T-helper 1 cell treated with Interleukin-12 subunit alpha and Interleukin-12 subunit beta and Interleukin-4 antibody, amounts not matched to agents 30 ng/mL and 1 ng/mL, for 36 hours (primary cell): ENCODE data around the gene COX6A1. TPM values are rescaled to one million over a fixed set of nuclear protein-coding genes. Genes with fewer than 3 reads are reported as not detected.
"Not testable (repeated sequence)": the region's sequence is repeated elsewhere in the genome, so short reads cannot be mapped to it uniquely, and the experiment has no call there.

Experiments
- intact Hi-C: fragments of 100-400 bp; cut with micrococcal nuclease; formaldehyde crosslinking; loops from one replicate; pipeline ENCODE4 v1.15.1; 2024
- total RNA-seq: library from RNA; stranded (reverse); gene quantifications from 2 replicates; pipeline ENCODE4 v1.2.3, GENCODE V29; 2022

The COX6A1 gene
- total RNA-seq, 1 donor from 2014 or later, result 280 TPM

DNA sequence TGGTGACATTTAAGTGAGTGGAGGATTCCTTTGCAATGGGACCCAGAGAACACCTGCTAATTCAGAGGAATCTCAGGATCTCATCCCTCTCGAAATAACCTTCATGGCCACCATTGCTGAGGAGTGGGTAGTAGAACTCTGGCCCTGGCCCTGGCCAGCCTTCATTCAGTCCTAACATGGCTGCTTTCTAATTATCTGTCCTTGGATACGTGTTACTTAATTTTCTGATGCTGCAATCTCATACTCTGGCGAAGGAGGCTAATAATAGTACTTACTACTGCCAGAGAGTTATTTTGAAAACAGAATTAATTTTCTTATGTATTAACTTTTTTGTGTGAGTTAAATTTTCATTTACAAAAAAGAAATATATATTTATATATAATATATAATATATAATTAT lies 12.1 kb upstream of the COX6A1 start:
- intact Hi-C loops, result no loop called here

DNA sequence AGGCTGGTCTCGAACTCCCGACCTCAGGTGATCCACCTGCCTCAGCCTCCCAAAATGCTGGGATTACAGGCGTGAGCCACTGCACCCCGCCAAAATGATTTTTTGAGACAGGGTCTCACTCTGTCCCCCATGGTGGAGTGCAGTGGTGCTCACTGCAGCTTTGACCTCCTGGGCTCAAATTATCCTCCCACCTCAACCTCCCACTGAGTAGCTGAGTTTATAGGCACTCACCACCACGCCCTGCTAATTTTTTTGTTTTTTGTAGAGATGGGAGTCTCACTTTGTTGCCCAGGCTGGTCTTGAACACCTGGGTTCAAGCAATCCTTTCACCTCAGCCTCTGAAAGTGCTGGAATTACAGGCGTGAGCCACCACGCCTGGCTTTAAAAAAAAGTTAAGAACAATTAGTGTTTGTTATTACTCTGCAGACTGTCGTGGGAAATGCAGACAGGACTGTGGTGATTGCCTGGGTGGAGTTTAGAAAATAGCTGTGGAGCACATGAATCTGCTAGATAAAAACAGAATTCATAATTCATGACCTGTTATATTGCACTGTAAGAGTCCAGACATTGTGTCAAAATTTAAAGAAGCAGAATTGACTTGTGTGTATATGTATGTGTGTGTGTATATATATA lies 9.2 kb upstream of the COX6A1 start:
- intact Hi-C loops, result no loop called here

DNA sequence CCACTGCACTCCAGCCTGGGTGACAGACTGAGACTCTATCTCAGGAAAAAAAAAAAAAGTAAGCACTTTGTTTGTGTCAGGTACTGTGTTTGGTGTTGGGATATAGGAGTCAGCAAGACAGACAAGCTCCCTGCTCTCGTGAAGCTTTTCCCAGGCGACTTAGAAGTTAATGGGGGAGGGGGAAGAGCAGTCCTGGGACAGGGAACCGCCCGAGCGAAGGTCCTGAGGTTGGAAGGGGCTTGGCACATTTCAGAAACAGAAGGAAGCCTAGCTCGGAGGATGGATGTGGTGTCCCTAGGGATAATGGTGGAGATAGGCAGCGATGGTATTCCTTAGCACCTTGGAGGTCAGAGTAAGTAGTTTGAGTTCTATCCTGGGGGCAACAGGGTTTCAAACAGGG lies 8.5 kb upstream of the COX6A1 start:
- intact Hi-C loops, result no loop called here

DNA sequence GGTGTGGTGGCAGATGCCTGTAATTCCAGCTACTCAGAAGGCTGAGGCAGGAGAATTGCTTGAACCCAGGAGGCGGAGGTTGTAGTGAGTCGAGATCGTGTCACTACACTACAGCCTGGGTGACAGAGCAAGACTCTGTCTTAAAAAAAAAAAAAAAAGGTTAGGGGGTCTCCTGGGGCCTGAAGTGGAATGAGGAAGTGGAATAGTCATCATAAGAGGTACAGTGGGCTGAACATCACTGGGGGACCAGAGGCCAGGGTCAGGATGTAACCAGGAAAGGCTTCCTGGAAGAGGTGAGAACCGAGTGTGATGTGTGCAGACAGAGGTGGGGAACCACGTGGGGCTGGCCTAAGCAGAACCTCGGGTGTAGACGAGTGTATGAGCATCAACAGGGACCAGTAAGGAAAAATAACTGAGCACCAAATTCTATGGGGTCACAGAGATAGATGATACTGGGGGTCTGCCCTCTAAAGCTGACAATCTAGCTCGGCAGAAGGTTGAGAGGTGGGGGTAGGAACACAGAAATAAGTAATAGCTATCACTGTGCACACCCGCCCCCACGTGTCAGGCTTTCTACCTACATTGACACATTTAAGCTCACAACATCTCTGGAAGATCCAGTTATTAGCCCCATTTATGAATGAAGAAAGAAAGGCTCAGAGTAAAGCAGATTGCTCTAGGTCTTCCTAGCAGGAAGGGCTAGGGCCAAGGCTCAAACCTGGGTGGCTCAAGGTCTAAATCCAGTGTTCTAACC lies 5.0 kb upstream of the COX6A1 start:
- intact Hi-C loops, result loop anchor here (10.0 kb wide), 1 partner anchor 582 kb away; the partner anchor contains the start of gene C12orf43

DNA sequence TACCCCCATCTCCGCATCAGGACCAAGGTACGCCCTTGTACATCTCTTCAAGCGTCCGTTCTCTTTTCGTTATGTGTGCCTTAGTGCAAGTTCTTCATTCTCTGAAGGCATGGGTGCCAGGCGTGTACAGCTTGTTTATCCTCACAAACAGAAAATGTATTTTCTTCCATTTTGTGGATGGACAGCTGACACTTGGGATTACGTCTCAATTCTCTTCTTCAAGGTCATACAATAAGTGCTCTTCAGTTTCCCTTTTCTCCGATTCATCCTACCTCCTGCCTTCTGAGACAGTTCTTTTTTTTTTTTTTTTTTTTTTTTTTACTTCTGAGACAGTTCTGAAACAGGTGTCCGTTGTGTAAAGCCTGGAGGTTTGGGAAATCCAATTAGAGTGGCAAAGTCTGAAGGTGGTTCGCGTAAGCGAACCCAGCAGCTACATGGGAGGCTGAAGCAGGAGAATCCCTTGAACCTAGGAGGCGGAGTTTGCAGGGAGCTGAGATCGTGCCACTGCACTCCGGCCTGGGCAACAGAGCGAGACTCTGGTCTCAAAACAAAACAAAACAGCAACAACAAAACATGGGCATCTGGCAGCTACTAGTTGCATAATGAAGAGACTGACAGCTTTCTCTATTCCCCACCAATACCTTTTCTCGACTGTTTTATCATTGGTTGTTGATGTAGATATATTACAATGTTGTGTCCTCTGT lies 734 bp downstream of the COX6A1 start:
- intact Hi-C loops, result loop anchor here (1.0 to 10.0 kb wide), 16 partner anchors 8 to 576 kb away; partner anchors contain the start of genes C12orf43, COQ5, DYNLL1 and GATC

DNA sequence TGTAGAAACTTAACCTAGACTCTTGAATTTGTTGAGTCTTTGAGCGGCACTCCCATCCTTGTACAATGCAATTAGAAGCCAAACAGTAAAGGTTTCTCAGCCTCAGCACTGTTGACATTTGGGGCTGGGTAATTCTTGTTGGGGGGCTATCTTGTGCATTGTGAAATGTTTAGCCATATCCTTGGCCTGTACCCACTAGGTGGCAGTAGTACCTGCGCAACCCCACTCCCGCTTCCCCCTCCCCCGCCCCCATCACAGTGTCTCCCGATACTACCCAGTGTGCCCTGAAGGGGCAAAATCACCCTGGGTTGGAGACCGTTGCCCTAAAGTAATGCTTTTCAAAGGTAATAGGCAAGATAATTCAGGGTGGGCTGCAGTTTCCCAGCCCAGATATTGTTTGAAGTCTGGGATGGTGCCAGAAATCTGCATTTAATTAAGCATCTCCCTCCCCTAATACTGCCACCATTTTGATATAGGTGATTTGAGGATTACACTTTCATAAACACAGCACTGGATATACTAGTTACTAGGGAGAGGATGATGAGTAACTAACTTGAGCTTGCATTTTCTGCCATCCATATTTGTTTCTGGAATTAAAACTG lies 1.8 kb downstream of the COX6A1 start:
- intact Hi-C loops, result loop anchor here (1.0 to 10.0 kb wide), 10 partner anchors 15 to 1445 kb away; partner anchors contain the start of genes C12orf43, MLEC, PSMD9 and RAB35

DNA sequence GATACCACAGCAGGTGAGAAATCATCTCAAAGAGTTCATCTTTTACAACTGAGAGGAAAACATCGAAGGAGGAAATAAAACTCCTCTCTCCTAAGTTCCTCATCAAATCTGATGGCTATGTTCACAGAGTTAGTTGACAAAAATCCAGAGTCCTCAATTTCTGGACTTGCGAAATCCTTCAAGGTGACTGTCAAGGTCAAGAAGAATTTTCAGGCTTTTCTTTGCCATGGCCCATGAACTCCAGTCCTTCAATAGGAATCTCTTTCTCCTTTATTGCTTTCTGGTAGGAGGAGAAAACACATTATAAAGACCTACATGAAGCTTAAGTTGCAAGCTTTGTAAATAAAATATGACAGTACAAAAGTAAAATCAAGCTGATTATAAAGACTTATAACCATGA lies 6.8 kb downstream of the COX6A1 start:
- intact Hi-C loops, result loop anchor here (10.0 kb wide), 1 partner anchor 1440 kb away; the partner anchor contains the start of gene PSMD9

DNA sequence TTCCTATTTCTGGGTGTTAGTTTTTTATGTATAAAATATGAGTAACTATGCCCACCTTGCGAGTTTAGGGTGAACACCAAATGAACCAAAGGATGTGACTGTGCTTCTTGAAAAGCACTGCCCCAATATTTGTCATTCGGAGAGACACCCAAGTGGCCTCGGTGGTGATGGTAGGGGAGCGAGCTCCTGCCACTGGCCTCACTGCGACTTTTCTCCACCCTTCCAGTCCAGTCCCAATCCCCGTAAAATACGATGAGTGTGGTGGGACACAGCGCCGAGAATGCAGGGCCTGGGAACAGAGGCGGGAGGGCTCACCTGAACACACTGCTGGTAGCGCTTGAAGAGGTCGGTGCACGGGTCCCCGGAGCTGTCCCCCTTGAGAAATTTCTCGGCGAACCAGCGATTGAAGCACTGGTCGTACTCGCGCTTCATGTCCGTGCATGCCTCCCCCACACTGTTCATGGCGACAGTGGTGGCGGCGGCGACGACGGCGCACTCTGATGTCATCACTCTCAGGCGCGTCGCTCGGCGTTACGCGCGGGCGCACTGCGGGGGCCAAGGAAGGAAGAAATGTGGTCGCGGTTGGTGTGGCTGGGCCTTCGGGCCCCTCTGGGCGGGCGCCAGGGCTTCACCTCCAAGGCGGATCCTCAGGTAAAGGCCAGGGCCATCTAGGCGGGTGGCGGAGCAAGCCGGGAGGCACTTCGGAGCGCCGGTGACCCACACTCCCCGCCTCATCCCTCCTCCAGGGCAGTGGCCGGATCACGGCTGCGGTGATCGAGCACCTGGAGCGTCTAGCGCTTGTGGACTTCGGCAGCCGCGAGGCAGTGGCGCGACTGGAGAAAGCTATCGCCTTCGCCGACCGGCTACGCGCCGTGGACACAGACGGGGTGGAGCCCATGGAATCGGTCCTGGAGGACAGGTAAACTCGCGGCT lies 8.3 kb downstream of the COX6A1 start, which contains the start of the genes GATC and TRIAP1:
Gene GATC (plus strand): TSS at position 534 of the 933 bp plus-strand sequence. CDS start 37 bp downstream, at position 571.
Gene TRIAP1 (minus strand): TSS at position 474 of the 933 bp plus-strand sequence. CDS start 12 bp downstream, at position 462.
- intact Hi-C loops, result loop anchor here (1.0 to 10.0 kb wide), 5 partner anchors 8 to 1439 kb away; partner anchors contain the start of genes COX6A1, DYNLL1, PSMD9 and SRSF9

DNA sequence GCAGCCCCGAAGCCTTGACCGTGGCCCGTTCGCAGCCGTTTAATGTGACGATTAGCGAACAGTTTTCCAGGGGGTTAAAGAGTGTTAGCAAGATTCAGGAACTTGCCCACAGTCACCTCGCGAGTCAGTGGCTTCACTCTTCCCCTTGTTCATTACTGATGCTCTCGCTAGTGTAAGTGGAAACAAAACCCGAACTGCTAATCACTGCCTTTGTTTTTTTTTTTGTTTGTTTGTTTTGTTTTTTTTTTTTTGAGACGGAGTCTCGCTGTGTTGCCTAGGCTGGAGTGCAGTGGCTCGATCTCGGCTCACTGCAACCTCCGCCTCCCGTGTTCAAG lies 8.9 kb downstream of the COX6A1 start:
- intact Hi-C loops, result loop anchor here (1.0 to 10.0 kb wide), 5 partner anchors 9 to 1438 kb away; partner anchors contain the start of genes COX6A1, DYNLL1, PSMD9 and SRSF9

DNA sequence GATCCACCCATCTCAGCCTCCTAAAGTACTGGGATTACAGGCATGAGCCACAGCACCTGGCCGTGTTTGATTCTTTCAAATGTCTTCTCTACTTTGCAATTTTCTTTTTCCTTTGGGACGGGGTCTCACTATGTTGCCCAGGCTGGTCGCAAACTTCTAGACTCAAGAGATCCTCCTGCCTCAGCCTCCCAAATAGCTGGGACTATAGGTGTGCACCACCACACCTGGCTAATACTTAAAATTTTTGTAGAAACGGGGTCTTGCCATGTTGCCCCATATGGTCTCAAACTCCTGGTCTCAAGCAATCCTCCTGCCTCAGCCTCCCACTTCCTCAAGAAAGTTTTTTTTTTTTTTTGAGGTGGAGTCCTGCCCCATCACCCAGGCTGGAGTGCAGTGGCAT lies 10.1 kb downstream of the COX6A1 start:
- intact Hi-C loops, result loop anchor here (10.0 kb wide), 1 partner anchor 1437 kb away; the partner anchor contains the start of gene PSMD9

DNA sequence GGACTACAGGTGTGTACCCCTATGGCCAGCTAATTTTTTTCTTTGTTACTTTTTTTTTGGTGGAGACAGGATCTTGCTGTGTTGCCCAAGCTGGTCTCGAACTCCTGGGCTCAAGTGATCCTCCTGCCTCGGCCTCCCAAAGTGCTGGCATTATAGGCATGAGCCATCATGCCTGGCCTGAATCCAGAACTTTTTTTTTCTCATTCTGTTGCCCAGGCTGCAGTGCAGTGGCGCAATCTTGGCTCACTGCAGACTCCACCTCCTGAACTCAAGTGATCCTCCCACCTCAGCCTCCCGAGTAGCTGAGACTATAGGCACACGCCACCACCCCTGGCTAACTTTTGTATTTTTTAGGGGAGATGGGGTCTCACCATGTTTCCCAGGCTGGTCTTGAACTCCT lies 14.6 kb downstream of the COX6A1 start:
- intact Hi-C loops, result not testable (repeated sequence)

DNA sequence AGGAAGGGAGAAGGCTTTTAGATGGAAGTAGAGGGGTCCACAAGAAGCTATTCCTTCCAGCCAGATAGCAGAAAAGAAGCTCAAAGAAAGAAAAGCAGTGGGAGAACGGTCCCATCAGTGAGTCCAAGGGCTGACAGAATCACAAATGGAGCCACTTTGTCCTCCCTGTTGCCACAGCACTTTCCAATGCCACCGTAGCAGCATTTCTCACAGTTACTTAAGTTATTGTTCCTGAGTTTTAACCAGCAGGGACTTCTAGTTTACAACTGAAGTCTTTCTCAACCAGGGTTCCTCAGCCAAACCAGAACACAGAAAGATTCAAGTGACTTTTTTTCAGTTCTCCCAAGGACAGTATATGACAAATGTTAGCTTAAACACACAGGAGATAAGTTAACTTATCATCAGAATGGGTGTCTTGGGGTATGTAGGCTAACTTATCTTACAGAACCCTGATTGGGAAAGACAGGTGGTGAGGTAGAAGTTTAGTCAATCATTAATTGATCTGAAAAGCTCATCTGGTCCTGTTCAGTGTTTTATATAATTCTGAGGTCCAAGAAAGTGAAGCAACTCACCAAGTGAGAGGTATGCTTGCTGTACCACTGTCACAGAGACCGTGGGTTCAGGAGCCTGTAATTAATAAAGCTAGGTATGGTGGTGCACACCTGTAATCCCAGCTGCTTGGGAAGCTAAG lies 15.3 kb downstream of the COX6A1 start:
- intact Hi-C loops, result no loop called here

DNA sequence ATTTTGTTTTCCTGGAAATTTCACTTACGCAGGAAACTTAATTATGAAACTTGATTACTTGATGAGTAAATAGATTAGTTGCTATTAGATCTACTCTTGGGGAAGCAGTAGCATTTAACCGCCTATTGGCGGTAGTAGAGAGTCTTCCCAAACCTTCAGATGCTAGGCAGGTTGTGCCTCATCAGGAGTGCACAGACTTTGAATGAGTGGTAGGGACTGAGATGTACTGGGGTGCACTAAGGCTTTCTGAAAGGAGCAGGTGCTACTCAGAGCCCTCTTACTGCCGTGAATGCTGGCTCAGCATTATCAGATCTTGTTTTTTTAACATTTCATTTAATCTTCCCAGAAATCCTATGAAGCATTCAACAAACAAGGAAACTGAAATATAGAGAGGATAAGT lies 16.1 kb downstream of the COX6A1 start:
- intact Hi-C loops, result loop anchor here (1.0 to 2.0 kb wide), 2 partner anchors 12 to 15 kb away; partner anchors contain the start of gene COX6A1

DNA sequence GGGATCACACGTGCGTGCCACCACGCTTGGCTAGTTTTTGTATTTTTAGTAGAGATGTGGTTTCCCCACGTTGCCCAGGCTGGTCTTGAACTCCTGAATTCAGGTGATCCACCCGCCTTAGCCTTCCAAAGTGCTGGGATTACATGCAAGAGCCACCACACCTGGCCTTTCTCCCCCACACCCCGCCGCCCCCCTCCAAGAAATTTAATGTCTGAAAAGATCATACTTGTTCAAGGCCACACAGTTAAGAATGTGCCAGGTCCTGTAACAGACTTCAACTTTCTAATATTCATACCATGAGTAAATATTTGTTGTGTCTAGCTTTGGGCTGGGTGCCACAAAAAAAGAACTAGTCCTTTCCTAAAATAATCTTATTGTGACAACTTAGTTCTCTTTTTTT lies 17.4 kb downstream of the COX6A1 start:
- intact Hi-C loops, result loop anchor here (2.0 kb wide), 1 partner anchor 17 kb away; the partner anchor contains the start of gene COX6A1

DNA sequence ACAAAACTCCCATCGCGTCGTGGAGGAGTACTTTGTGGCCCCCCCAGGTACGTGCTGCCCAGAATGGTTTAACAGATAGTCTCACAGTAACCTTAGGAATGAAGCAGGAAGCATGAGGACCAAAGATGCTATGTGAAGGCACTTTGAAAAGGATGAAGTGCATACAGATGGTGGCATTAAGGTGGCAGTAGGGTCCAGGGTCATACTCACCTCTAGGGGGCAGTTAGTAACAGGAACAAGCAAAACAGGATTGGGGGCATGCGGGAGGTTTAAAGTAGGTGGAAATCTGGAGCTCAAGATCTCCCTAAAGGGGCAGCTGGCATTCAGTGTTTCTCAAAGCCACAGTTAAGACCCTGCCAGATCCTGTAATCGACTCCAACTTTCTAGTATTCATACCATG lies 19.2 kb downstream of the COX6A1 start:
- intact Hi-C loops, result no loop called here

DNA sequence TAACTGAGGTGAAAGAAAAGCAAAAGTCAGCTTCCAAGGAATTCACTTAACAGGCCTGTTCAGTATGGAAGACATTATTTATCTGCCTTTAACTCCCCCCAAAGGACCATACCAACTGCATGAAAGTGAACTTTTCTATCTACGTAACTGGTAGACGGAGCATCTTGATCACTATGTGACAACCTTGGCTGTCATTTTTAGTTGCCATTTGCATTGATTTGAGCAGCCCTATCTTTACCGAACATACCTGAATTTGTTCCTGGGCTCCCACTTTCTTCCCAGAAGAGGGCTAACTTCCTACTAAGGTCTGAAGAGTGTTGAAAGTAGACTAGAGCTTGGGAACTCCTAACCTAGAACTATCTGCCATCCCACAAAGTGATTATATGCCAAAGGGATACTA lies 22.2 kb downstream of the COX6A1 start:
- intact Hi-C loops, result no loop called here

DNA sequence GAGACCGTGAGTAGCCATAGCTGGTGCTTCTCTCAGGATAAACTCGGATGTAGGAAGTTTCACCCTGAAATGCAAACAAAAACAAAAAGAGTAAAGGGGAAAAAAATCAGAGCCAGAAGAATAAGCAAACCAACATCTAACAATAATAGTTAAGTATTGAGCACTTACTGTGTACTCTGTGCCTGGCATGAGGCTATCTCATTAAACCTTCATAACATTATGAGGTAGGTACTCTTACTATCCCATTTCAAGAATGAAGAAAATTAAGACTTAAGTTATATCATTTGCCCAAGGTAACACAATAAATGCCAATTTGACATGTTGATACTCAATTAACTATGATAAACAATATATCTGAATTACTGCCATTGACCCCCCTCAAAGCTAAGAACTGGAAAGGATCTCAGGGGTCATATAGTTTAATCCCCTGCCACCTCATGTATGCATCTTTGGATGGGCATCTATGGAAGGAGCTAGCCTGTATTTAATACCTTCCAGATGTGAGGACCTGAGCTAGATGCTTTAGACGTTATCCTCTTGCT lies 24.3 kb downstream of the COX6A1 start:
- intact Hi-C loops, result no loop called here

DNA sequence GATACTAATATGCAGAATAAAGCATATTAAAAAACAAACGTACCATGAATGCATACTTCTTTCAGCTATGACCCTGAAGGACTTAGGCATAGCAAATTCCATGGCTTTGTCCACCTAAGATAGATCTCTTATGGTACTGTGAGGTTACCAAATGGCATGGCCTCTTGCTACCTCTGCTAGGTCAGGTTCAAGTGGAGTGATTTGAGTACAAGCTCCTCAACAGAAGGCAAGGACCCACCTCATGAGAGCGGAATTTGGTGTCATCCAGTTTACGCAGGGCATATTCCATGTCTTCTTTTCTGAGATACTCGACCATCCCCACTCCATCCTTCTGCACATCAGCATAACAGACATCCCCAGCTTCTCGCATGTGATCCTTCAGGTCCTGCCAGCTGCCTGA lies 25.8 kb downstream of the COX6A1 start:
- intact Hi-C loops, result no loop called here

DNA sequence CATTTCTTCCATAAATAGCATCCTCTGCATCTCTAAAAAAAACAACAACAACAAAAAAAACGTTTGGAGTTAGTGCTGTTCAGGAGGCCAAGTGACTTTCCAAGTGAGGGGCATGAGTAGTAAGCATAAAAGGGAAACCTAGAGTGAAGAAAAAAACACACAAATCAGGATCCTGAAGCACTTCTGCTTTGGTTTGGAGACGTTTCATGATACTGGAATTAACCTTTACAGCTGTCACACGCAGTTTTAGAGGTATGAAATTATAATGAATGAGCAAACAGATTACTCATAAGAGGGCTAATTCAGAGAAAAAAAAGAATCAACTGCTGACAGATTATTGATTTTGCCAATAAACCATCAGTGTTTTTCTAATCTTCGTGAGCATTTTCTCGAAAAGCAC lies 27.8 kb downstream of the COX6A1 start:
- intact Hi-C loops, result loop anchor here (1.0 kb wide), 1 partner anchor 11 kb away; no protein-coding TSS in a partner anchor
